GM12878 (cell line): Measurements from ENCODE around the gene CEACAM1. TPM values are rescaled to one million over a fixed set of nuclear protein-coding genes. Genes with fewer than 3 reads are reported as not detected.

ENCODE experiments used
- ATAC-seq: fragments of 200-7000 bp; cut with Tn5 transposase; 3 replicates; pipeline ENCODE4 v1.9.1; 2020; ENCODE audit warnings: mild to moderate bottlenecking, moderate library complexity
- Bru-seq: library from RNA; stranded (reverse); fragments of 400-500 nt; gene quantifications from one replicate; lab custom pipeline; 2021; lab: Mats Ljungman, UMichigan
- BruChase-seq, 2 experiments: library from RNA; stranded (reverse); fragments of 400-500 nt; gene quantifications; one replicate each; lab custom pipeline; 2021; lab: Mats Ljungman, UMichigan
- BruUV-seq: library from RNA; stranded (reverse); fragments of 400-500 nt; replicated peaks from 2 replicates; lab custom pipeline; 2021; lab: Mats Ljungman, UMichigan
- CTCF ChIA-PET: fragments of 300-600 bp; sonication (Branson Sonifier 250); formaldehyde crosslinking; extraction: SDS; loops from one replicate; lab custom pipeline; 2021; ENCODE audit warnings: inconsistent platforms; lab: Yijun Ruan, JAX
- POLR2A ChIA-PET: fragments of 350-600 bp; formaldehyde crosslinking; extraction: SDS; loops from one replicate; lab custom pipeline; 2021; ENCODE audit warnings: inconsistent platforms; lab: Charles Lee
- RAD21 ChIA-PET: fragments of 300-600 bp; sonication (Branson Sonifier 250); formaldehyde crosslinking; loops from one replicate; lab custom pipeline; 2023; ENCODE audit warnings: antibody characterized with exemption; ENCODE audit not compliant: unreplicated experiment; lab: Charles Lee
- SMC1A ChIA-PET: fragments of 300-600 bp; sonication (Branson Sonifier 250); formaldehyde crosslinking; loops from one replicate; lab custom pipeline; 2023; ENCODE audit not compliant: unreplicated experiment, uncharacterized antibody; lab: Charles Lee
- DNase-seq: peaks from one replicate; pipeline ENCODE4 v3.0.0-alpha.2; 2011; ENCODE audit warnings: low read depth, low spot score
- FAIRE-seq: peaks from 3 replicates; lab custom pipeline; 2011; peaks lifted over from hg19 to GRCh38; lab: Jason Lieb, UNC
- H2AFZ ChIP-seq: 2 replicates; pipeline ENCODE4 v1.6.0; 2011; ENCODE audit warnings: low read depth, low read length, control low read depth; ENCODE audit not compliant: control insufficient read depth
- H3K27ac ChIP-seq: 2 replicates; pipeline ENCODE4 v1.5.1; 2011; ENCODE audit warnings: control low read depth; ENCODE audit not compliant: control insufficient read depth, insufficient read depth
- H3K27me3 ChIP-seq, 2 experiments: replicated peaks in 1 of 2; 2 replicates each; pipeline versions ENCODE4 v1.6.0 to v1.6.1; 2011; ENCODE audit warnings: low read length in 1 of 2; ENCODE audit not compliant: control insufficient read depth in 2 of 2, insufficient read depth in 2 of 2
- H3K36me3 ChIP-seq, 2 experiments: 2 replicates each; pipeline ENCODE4 v1.5.1; 2011; ENCODE audit warnings: low read length in 1 of 2; ENCODE audit not compliant: control insufficient read depth in 2 of 2, insufficient read depth in 2 of 2
- H3K4me1 ChIP-seq: 2 replicates; pipeline ENCODE4 v1.6.1; 2011; ENCODE audit warnings: mild to moderate bottlenecking, low read length, moderate library complexity, mixed read lengths; ENCODE audit not compliant: control insufficient read depth, insufficient read depth
- H3K4me2 ChIP-seq: 2 replicates; pipeline ENCODE4 v1.6.0; 2011; ENCODE audit warnings: control low read depth; ENCODE audit not compliant: control insufficient read depth, insufficient read depth
- H3K4me3 ChIP-seq: fragments of 200-600 bp; sonication (generic); 2 replicates; pipeline ENCODE4 v1.5.1; 2016
- H3K79me2 ChIP-seq: 2 replicates; pipeline ENCODE4 v1.6.0; 2011; ENCODE audit warnings: low read length; ENCODE audit not compliant: control insufficient read depth, insufficient read depth
- H3K9ac ChIP-seq: 2 replicates; pipeline ENCODE4 v1.8.0; 2011; ENCODE audit warnings: low read length, control low read depth, mixed read lengths; ENCODE audit not compliant: control insufficient read depth, insufficient read depth
- H3K9me3 ChIP-seq: replicated peaks from 3 replicates; pipeline ENCODE4 v1.5.1; 2011; ENCODE audit warnings: mild to moderate bottlenecking, low read length; ENCODE audit not compliant: control insufficient read depth, insufficient read depth
- H4K20me1 ChIP-seq: 2 replicates; pipeline ENCODE4 v1.6.0; 2011; ENCODE audit not compliant: control insufficient read depth, insufficient read depth
- PAX5 ChIP-seq: IDR thresholded peaks from 2 replicates; pipeline ENCODE4 v1.6.1; 2011; ENCODE audit warnings: low read depth, low read length, borderline replicate concordance
- POLR2A ChIP-seq: IDR thresholded peaks from 2 replicates; pipeline ENCODE4 v1.6.1; 2011; ENCODE audit warnings: low read depth, mild to moderate bottlenecking, low read length
- SMAD1 ChIP-seq: fragments of 450-650 bp; IDR thresholded peaks from 2 replicates; pipeline ENCODE4 v1.6.1; 2018; ENCODE audit warnings: mild to moderate bottlenecking, low read depth; ENCODE audit not compliant: partially characterized antibody
- SRF ChIP-seq, 2 experiments: IDR thresholded peaks; 2 replicates each; pipeline ENCODE4 v1.6.1; 2011; ENCODE audit warnings: low read depth in 2 of 2, low read length in 2 of 2, mild to moderate bottlenecking in 1 of 2, moderate library complexity in 1 of 2
- WGBS: methylation state at CpG from one replicate; pipeline ENCODE4 v1.1.6; 2016; ENCODE audit warnings: low lambda C conversion rate; ENCODE audit not compliant: insufficient replicate concordance, insufficient coverage; ENCODE audit errors: missing lambda C conversion rate; 5-methylcytosine and 5-hydroxymethylcytosine counted together
- in situ Hi-C: fragments of 300-500 bp; cut with MboI; formaldehyde crosslinking; loops from 9 replicates; pipeline ENCODE4 v1.14.3; 2018; ENCODE audit warnings: mixed read lengths
- intact Hi-C: fragments of 100-400 bp; cut with micrococcal nuclease; formaldehyde crosslinking; loops from one replicate; pipeline ENCODE4 v1.14.2; 2022; ENCODE audit not compliant: unreplicated experiment
- long read RNA-seq, 2 experiments: library from polyadenylated mRNA; unstranded; transcript quantifications; one replicate each; pipeline ENCODE4 v2.0.0, GENCODE V29; 2019 to 2020
- polyA minus RNA-seq, 3 experiments: library from RNA; depleted of rRNA, polyadenylated mRNA; stranded (reverse); fragments of >200 nt; gene quantifications; 2 replicates each; pipeline ENCODE4 v1.2.3, GENCODE V29; 2011
- polyA plus RNA-seq, 11 experiments: library from polyadenylated mRNA; depleted of rRNA in 4 of 11; unstranded in 6 of 11; stranded (reverse) in 5 of 11; fragments of >200 nt; fragmentation: Nextera tagmentation in 4 of 11; fragmentation: Illumina TruSeq in 1 of 11; extraction: Ambion mirVana in 4 of 11; extraction: Trizol in 1 of 11; gene quantifications; 1 replicate in 1 of 11; 2 replicates in 10 of 11; pipeline versions ENCODE4 v1.2.1 to v1.2.3, GENCODE V29; 2011 to 2016; ENCODE audit warnings: inconsistent platforms in 2 of 11, missing spikeins in 2 of 11, low read depth in 1 of 11
- total RNA-seq, 4 experiments: library from RNA; depleted of rRNA in 3 of 4; stranded (reverse); fragments of >200 nt in 3 of 4; fragmentation: Illumina TruSeq in 1 of 4; extraction: Trizol in 1 of 4; gene quantifications; 2 replicates each; pipeline versions ENCODE4 v1.2.1 to v1.2.3, GENCODE V29; 2013 to 2021
- TF ChIP-seq, protein P1 (sequence below): fragments of 150-350 bp; IDR thresholded peaks from 2 replicates; pipeline ENCODE4 v1.6.1; 2014; ENCODE audit warnings: mild to moderate bottlenecking, low read depth, low read length
- TF ChIP-seq, protein P2 (sequence below): IDR thresholded peaks from 2 replicates; pipeline ENCODE4 v1.6.1; 2012; ENCODE audit warnings: improper control_type of control experiment, low read depth, low read length; ENCODE audit not compliant: insufficient replicate concordance
- TF ChIP-seq, protein P3 (sequence below): fragments of 450-650 bp; IDR thresholded peaks from 2 replicates; pipeline ENCODE4 v1.6.1; 2016; ENCODE audit warnings: mild to moderate bottlenecking

CEACAM1 gene
- total RNA-seq (2013; cell fraction: nucleolus; rRNA removed), result 94.1 and 95.0 TPM in 2 replicates
- 5.4 and 6.8 TPM in 2 replicates for total RNA-seq (2014; rRNA removed)
- 3.9 and 5.4 TPM in 2 replicates for total RNA-seq (2014; rRNA removed; fragmentation: Illumina TruSeq; extraction: Trizol)
- total RNA-seq (2021), result 8.0 and 9.0 TPM in 2 replicates
- polyA plus RNA-seq (2011; ENCODE audit: low read depth), result 4.1 TPM
- polyA plus RNA-seq (2011; rRNA removed), result 15.9 and 24.0 TPM in 2 replicates
- polyA plus RNA-seq (2011; cell fraction: cytosol; rRNA removed), result 13.1 and 13.7 TPM in 2 replicates
- 48.0 and 53.3 TPM in 2 replicates for polyA plus RNA-seq (2011; cell fraction: nucleus; rRNA removed)
- polyA plus RNA-seq (2012), result 4.9 and 5.0 TPM in 2 replicates
- 16.4 and 16.8 TPM in 2 replicates for polyA plus RNA-seq (2014; fragmentation: Illumina TruSeq; extraction: Trizol)
- 1 to 10 TPM; 4.2 to 5.3 TPM for polyA plus RNA-seq (2014; fragmentation: Nextera tagmentation; extraction: Ambion mirVana)
- 8.8 and 14.4 TPM in 2 replicates for polyA plus RNA-seq (2014; rRNA removed)
- polyA plus RNA-seq (2016; fragmentation: Nextera tagmentation; extraction: Ambion mirVana), result 1 to 10 TPM; 5.7 to 6.3 TPM
- 18.1 and 18.7 TPM in 2 replicates for polyA minus RNA-seq (2011; rRNA and poly(A)+ RNA removed)
- polyA minus RNA-seq (2011; cell fraction: cytosol; rRNA and poly(A)+ RNA removed), result 3.5 and 3.6 TPM in 2 replicates
- polyA minus RNA-seq (2011; cell fraction: nucleus; rRNA and poly(A)+ RNA removed), result 17.4 and 20.0 TPM in 2 replicates
- Bru-seq, nascent RNA, result percentile 49 among the genes with signal in this experiment
- BruChase-seq, experiment 1, labeled RNA remaining after a 6-hour chase, result percentile 49 among the genes with signal in this experiment
- percentile 45 among the genes with signal in this experiment for BruChase-seq, experiment 2, labeled RNA remaining after a 2-hour chase
- long read RNA-seq, experiment 1, result 0 reads
- long read RNA-seq, experiment 2, partial matches to known transcripts, result 2 of 6 reads
- long read RNA-seq, experiment 2, other reads (novel, unspliced or antisense), result 1 of 6 reads

DNA sequence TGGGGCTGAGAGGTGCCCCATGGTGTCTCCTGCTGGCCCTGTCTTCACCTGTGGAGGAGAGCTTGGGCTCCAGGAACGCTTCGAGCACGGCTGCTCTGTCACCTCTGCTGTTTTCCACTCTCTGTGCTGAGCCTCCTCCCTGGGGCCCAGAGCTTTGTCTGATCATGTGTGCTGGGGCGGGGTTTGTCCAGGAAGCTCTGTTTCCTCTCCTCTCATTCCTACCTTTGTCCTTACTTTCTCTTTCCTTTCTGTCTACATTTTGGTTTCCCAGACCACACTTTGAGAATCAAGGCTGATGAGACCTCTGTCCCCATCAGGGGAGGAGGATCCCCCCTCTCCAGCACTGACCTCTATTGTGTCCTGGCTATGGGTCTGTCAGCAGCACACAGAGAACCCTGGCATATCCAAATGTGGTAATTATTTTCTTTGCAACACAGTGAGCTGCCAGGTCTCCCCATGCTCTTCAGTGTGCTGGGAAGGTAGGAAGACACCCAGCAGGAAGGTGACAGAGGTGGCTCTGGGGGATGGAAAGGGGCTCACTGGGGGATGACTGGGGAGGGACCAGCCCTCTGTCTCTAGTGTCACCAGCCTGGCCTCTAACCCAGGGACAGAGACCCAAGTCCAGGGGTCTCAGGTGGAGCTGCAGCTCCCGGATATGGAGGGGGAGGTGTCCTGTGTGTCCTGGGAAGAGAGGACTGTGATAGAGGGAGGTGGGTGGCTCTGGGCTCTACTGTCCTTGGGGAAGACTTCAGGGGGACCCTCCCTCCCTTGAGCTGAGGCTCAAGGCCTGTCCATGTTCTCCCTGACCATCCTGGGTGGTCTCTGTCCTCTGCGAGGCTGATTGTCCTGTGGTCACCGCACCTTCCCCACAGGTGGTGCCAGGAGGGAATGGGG, at the start of gene CEACAM1:
Gene CEACAM1, minus strand, starts transcription at position 128 of the 894 bp plus-strand sequence. Its CDS starts 107 bp downstream, at position 21.
- FAIRE-seq (peak; percentile 23), ATAC-seq (peak; percentile 86), DNase-seq (no peak)
- Histone ChIP-seq H3K4me3 (peak within 1 kb of the TSS; percentile 62; the same call in 1 of the 2 replicates), H3K79me2 (no peaks in the 10 kb centered on the region; the same call in 1 of the 2 replicates), H4K20me1 (no peaks in the 10 kb centered on the region), H3K4me2 (peak within 1 kb of the TSS; percentile 95), H2AFZ (peak within 1 kb of the TSS; percentile 97), H3K36me3 (no peaks in the 10 kb centered on the region), H3K9ac (peak within 1 kb of the TSS; percentile 64), H3K9me3 (no peaks in the 10 kb centered on the region), H3K27ac (peak within 1 kb of the TSS; percentile 74), H3K27me3 (no peaks in the 10 kb centered on the region), H3K4me1 (peaks cover 20% of the 10 kb centered on the region)
- ChIA-PET CTCF (interaction anchor here (0.7 to 7.3 kb wide), 34 partner anchors 8 to 407 kb away, joined by 3 to 250 read pairs (median 6); partner anchors contain the start of gene CXCL17), POLR2A (interaction anchor here (0.9 to 3.7 kb wide), 11 partner anchors 11 to 90 kb away, joined by 3 to 32 read pairs (median 6); no protein-coding TSS in a partner anchor), SMC1A (interaction anchor here (0.6 to 9.0 kb wide), 22 partner anchors 8 to 105 kb away, joined by 3 to 193 read pairs (median 5); partner anchors contain the start of gene CXCL17), RAD21 (interaction anchor here (0.9 to 7.7 kb wide), 21 partner anchors 8 to 106 kb away, joined by 3 to 177 read pairs (median 5); no protein-coding TSS in a partner anchor)
- 31% methylated on average over 7 of the region's 7 CpGs for WGBS
- in situ Hi-C loops (loop anchor here (5.0 kb wide), 1 partner anchor 76 kb away; no protein-coding TSS in a partner anchor), intact Hi-C loops (loop anchor here (1.0 kb wide), 2 partner anchors 63 to 78 kb away; no protein-coding TSS in a partner anchor)
- BruUV-seq, result no TSS peak
- TF ChIP-seq, protein P1, sequence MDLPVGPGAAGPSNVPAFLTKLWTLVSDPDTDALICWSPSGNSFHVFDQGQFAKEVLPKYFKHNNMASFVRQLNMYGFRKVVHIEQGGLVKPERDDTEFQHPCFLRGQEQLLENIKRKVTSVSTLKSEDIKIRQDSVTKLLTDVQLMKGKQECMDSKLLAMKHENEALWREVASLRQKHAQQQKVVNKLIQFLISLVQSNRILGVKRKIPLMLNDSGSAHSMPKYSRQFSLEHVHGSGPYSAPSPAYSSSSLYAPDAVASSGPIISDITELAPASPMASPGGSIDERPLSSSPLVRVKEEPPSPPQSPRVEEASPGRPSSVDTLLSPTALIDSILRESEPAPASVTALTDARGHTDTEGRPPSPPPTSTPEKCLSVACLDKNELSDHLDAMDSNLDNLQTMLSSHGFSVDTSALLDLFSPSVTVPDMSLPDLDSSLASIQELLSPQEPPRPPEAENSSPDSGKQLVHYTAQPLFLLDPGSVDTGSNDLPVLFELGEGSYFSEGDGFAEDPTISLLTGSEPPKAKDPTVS, result no peak
- TF ChIP-seq PAX5 (no peak), SMAD1 (no peak), POLR2A (peak; percentile 65), SRF (IDR thresholded peaks at IDR 0.05; ENCODE audit: low read depth in 2 of 2, low read length in 2 of 2) (0 out of 4 replicates have a peak, but pooled peaks of 1 of the 2 experiments have one; percentile 24)
- TF ChIP-seq, protein P2, sequence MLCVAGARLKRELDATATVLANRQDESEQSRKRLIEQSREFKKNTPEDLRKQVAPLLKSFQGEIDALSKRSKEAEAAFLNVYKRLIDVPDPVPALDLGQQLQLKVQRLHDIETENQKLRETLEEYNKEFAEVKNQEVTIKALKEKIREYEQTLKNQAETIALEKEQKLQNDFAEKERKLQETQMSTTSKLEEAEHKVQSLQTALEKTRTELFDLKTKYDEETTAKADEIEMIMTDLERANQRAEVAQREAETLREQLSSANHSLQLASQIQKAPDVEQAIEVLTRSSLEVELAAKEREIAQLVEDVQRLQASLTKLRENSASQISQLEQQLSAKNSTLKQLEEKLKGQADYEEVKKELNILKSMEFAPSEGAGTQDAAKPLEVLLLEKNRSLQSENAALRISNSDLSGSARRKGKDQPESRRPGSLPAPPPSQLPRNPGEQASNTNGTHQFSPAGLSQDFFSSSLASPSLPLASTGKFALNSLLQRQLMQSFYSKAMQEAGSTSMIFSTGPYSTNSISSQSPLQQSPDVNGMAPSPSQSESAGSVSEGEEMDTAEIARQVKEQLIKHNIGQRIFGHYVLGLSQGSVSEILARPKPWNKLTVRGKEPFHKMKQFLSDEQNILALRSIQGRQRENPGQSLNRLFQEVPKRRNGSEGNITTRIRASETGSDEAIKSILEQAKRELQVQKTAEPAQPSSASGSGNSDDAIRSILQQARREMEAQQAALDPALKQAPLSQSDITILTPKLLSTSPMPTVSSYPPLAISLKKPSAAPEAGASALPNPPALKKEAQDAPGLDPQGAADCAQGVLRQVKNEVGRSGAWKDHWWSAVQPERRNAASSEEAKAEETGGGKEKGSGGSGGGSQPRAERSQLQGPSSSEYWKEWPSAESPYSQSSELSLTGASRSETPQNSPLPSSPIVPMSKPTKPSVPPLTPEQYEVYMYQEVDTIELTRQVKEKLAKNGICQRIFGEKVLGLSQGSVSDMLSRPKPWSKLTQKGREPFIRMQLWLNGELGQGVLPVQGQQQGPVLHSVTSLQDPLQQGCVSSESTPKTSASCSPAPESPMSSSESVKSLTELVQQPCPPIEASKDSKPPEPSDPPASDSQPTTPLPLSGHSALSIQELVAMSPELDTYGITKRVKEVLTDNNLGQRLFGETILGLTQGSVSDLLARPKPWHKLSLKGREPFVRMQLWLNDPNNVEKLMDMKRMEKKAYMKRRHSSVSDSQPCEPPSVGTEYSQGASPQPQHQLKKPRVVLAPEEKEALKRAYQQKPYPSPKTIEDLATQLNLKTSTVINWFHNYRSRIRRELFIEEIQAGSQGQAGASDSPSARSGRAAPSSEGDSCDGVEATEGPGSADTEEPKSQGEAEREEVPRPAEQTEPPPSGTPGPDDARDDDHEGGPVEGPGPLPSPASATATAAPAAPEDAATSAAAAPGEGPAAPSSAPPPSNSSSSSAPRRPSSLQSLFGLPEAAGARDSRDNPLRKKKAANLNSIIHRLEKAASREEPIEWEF, result no peak
- TF ChIP-seq, protein P3, sequence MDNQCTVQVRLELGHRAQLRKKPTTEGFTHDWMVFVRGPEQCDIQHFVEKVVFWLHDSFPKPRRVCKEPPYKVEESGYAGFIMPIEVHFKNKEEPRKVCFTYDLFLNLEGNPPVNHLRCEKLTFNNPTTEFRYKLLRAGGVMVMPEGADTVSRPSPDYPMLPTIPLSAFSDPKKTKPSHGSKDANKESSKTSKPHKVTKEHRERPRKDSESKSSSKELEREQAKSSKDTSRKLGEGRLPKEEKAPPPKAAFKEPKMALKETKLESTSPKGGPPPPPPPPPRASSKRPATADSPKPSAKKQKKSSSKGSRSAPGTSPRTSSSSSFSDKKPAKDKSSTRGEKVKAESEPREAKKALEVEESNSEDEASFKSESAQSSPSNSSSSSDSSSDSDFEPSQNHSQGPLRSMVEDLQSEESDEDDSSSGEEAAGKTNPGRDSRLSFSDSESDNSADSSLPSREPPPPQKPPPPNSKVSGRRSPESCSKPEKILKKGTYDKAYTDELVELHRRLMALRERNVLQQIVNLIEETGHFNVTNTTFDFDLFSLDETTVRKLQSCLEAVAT, result peak; percentile 71
